Bronchial epithelial cell (primary cell): ENCODE data around the gene SCAMP1. TPM values are rescaled to one million over a fixed set of nuclear protein-coding genes. Genes with fewer than 3 reads are reported as not detected.

Experiments used
- DNase-seq: peaks from one replicate; pipeline ENCODE4 v3.0.0-alpha.2; 2010; ENCODE audit warnings: low read depth
- FAIRE-seq: peaks from 2 replicates; lab custom pipeline; 2011; peaks lifted over from hg19 to GRCh38; lab: Jason Lieb, UNC
- H3K27me3 ChIP-seq: 2 replicates; pipeline ENCODE4 v1.5.1; 2011; ENCODE audit warnings: low read length; ENCODE audit not compliant: control insufficient read depth, insufficient read depth
- H3K36me3 ChIP-seq: 2 replicates; pipeline ENCODE4 v1.5.1; 2011; ENCODE audit warnings: low read length; ENCODE audit not compliant: control insufficient read depth, insufficient read depth
- H3K4me3 ChIP-seq: 2 replicates; pipeline ENCODE4 v1.5.1; 2011; ENCODE audit warnings: mild to moderate bottlenecking, low read depth, low read length, control low read depth
- total RNA-seq: library from RNA; depleted of rRNA; stranded (reverse); fragments of >200 nt; gene quantifications from 2 replicates; pipeline ENCODE4 v1.2.1, GENCODE V29; 2014
- TF ChIP-seq, protein P1 (sequence below): IDR thresholded peaks from 2 replicates; pipeline ENCODE4 v1.5.1; 2011; ENCODE audit warnings: mild to moderate bottlenecking, moderate library complexity, low read length, control low read depth, inconsistent platforms; ENCODE audit not compliant: insufficient read depth, severe bottlenecking

The SCAMP1 gene
- total RNA-seq, 1 donor from 2014 or later = 58.7 TPM

DNA sequence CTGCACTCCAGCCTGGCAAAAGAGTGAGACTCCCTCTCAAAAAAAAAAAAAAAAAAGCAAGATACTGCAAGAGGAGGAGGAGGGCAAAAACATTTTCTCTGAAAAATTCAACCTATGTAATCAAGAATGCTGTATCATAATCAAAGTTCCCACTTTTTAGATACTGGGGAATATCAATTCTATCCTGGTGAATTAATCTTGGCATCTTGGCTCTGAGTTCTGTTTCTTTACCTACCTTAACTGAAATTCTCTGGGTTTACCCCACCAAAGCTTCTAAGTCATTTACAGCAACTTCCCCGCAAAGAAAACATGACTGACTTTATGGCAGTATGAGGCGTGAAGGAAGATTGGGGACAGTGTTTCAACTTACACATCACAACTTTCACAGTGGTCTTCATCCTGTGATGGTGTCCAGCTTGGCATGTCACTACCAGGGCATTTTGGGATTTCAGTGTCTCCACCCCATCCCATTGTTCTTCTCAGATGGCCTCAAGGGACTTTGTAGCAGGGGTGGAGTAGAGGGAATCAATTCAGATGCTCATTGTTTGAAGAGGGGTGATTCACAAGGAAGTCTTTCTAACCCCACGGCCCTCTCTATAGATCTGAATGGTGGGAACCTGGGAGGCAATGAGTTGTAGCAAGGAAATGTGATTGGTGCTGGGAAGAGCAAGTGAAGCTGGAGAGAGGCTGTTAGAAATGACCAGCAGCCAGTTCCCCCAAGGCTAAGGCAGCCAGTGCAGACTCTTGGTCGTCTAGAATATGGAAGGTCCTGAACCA is 130.5 kb downstream of the SCAMP1 start:
- TF ChIP-seq, protein P1, sequence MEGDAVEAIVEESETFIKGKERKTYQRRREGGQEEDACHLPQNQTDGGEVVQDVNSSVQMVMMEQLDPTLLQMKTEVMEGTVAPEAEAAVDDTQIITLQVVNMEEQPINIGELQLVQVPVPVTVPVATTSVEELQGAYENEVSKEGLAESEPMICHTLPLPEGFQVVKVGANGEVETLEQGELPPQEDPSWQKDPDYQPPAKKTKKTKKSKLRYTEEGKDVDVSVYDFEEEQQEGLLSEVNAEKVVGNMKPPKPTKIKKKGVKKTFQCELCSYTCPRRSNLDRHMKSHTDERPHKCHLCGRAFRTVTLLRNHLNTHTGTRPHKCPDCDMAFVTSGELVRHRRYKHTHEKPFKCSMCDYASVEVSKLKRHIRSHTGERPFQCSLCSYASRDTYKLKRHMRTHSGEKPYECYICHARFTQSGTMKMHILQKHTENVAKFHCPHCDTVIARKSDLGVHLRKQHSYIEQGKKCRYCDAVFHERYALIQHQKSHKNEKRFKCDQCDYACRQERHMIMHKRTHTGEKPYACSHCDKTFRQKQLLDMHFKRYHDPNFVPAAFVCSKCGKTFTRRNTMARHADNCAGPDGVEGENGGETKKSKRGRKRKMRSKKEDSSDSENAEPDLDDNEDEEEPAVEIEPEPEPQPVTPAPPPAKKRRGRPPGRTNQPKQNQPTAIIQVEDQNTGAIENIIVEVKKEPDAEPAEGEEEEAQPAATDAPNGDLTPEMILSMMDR = no peak
- no peak overlapping the region for H3K4me3 ChIP-seq
- FAIRE-seq (no peak), DNase-seq (peak; percentile 75)
- H3K36me3 ChIP-seq = peaks cover 4% of the 10 kb centered on the region
- no peaks in the 10 kb centered on the region for H3K27me3 ChIP-seq

DNA sequence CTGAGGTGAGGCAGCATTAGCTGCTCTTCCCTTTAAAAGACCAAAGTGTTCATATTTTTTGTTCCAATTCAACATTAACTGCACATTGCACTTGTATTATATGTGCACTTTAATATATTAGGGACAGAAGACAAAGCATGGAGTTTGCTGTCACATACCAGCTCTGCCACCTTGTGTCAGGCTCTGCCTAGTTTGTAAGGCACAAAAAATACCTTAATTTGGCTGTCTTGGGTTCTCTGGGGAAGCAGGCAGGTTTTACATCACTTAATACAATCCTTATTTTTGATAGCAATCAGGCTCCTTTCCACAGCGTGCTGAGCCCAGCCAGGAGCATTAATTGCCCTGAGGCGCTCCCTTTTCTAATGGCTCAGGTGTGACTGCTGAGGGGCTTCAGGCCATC is 131.8 kb downstream of the SCAMP1 start:
- TF ChIP-seq, protein P1 = no peak
- FAIRE-seq (no peak), DNase-seq (no peak)
- Histone ChIP-seq H3K4me3 (no peak overlapping the region), H3K27me3 (no peaks in the 10 kb centered on the region), H3K36me3 (peaks cover 4% of the 10 kb centered on the region)

DNA sequence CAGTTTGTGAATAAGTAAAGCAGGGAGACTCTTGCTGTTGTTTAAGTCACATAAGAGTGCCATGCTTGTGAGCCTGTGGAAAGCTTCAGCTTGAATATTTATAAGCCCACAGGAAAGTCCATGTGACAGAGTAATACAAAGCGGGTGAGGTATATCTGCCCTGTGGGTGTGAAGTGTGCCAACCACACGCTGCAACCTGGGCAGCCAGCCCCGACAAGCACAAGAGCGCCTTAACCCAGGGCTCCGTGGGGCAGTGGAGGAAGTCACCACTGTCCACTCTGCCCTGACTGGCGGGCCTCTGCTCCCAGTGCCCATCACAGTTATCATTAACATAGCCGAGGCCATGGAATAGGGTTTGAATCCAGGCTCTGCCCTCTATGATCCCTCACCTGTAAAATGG is 132.2 kb downstream of the SCAMP1 start:
- TF ChIP-seq, protein P1 = no peak
- Histone ChIP-seq H3K36me3 (peaks cover 4% of the 10 kb centered on the region), H3K4me3 (no peak overlapping the region), H3K27me3 (no peaks in the 10 kb centered on the region)
- DNase-seq (no peak), FAIRE-seq (no peak)

DNA sequence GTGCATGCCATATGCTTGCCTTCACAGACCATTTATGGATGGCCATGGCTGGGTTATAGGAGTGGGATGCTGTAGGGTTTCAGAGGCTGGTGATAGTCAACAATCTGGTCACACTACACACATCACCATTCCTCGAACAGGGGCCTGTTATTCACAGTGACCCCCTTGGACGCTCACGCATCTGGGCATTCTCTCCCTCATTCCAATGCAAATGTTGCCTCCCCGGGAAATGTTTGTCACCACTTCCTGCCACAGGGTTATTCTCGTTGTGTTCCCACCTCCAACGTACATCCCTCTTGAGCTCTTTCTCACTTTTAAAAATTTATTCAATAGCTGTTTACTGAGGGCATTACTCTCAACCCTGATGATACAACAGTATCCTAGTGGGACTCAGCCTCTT is 135.4 kb downstream of the SCAMP1 start:
- TF ChIP-seq, protein P1 = no peak
- Histone ChIP-seq H3K36me3 (no peaks in the 10 kb centered on the region), H3K4me3 (no peak overlapping the region), H3K27me3 (no peaks in the 10 kb centered on the region)
- DNase-seq (no peak), FAIRE-seq (no peak)

DNA sequence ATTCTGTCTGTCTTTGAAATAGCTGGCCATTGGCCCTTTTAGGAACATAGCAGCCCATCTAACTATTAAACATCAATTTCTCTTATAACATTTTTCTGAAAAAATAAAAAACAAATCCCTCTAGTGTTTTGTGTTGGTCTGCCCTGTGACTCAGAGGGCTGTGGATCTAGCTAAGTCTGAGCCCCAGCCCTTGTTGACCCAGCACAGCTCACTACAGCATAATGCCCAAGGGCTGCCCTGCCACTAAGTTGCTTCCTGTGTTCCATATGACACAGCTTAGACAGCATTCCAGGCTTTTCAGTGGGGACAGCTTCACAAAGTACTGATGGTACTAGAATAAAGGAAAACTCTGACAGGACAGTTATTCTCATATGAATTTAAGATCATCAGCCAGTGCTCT is 136.0 kb downstream of the SCAMP1 start:
- Histone ChIP-seq H3K27me3 (no peaks in the 10 kb centered on the region), H3K4me3 (no peak overlapping the region), H3K36me3 (no peaks in the 10 kb centered on the region)
- FAIRE-seq (no peak), DNase-seq (peak; percentile 75)
- TF ChIP-seq, protein P1 = no peak
